ENCODE measurements around the gene POLR1A. TPM values are rescaled to one million over a fixed set of nuclear protein-coding genes. Genes with fewer than 3 reads are reported as not detected.

The POLR1A gene
- total and polyA plus RNA-seq, 9 donors, result 10.4 to 24.2 (median 17.9) TPM

DNA sequence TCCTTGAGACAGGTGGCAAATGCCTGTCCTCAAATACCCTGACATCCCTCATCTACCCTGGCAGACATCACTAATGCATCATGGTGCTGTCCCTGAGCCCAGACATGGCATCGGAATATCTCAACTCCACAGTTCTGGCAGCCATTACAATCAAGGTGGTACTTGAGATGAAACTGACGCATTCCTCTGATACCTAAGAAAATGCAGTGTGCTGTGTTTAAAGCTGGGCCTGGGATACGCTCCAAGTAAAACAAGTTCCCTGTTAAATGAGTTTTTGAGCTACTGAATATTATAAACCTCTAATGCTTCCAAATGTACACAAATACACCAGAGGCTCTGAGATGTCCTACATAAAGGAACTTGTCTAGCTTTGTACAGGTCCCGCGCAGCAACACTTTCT, 29.8 kb downstream of the POLR1A start:
- WGBS (ENCODE audit: insufficient coverage), result 100% methylated on average over 3 of the region's 5 CpGs
- H3K36me3 ChIP-seq (ENCODE audit: control insufficient read depth, insufficient read depth, low read length), result peaks cover 85% of the 10 kb centered on the region

DNA sequence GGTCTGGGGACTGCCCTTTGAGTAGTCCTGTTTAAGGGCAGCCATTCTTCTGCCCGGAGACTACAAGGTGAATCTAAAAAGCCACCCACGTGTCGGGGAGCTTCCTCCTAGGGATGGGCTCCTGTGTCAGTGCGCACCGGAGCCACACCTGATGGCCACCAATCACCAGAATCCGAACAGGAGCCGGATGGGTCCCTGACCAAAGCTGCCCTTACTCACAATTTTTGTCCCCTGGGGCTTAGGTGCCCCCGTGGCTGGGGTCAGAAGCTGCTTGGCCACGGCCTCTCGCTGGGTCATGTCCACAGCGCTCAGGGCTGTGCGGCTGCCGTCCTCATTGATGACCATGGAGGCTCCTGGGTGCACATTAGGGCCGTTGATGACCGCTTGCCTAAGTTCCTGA, 30.9 kb downstream of the POLR1A start:
- 94% methylated on average over 15 of the region's 15 CpGs for WGBS (ENCODE audit: insufficient coverage)
- H3K27me3 ChIP-seq (ENCODE audit: control insufficient read depth, insufficient read depth, low read length), result no peaks in the 10 kb centered on the region
- no peaks in the 10 kb centered on the region for H3K9me3 ChIP-seq (replicated peaks; ENCODE audit: control insufficient read depth, low read depth, low read length)
- no peak overlapping the region for H3K4me3 ChIP-seq (ENCODE audit: low read length)
- peaks cover 83% of the 10 kb centered on the region for H3K36me3 ChIP-seq (ENCODE audit: control insufficient read depth, insufficient read depth, low read length)
- H3K4me1 ChIP-seq (ENCODE audit: control insufficient read depth, insufficient read depth, low read length), result peaks cover 19% of the 10 kb centered on the region
- DNase-seq, result no peak
- H3K27ac ChIP-seq (ENCODE audit: low read length), result no peak overlapping the region

More for the DNA sequence above, 29.8 kb downstream of the POLR1A start:
- Histone ChIP-seq H3K9me3 (replicated peaks; ENCODE audit: control insufficient read depth, low read depth, low read length) (no peaks in the 10 kb centered on the region), H3K4me1 (ENCODE audit: control insufficient read depth, insufficient read depth, low read length) (peaks cover 28% of the 10 kb centered on the region), H3K27me3 (ENCODE audit: control insufficient read depth, insufficient read depth, low read length) (no peaks in the 10 kb centered on the region), H3K27ac (ENCODE audit: low read length) (no peak overlapping the region), H3K4me3 (ENCODE audit: low read length) (no peak overlapping the region)
- DNase-seq, result no peak

DNA sequence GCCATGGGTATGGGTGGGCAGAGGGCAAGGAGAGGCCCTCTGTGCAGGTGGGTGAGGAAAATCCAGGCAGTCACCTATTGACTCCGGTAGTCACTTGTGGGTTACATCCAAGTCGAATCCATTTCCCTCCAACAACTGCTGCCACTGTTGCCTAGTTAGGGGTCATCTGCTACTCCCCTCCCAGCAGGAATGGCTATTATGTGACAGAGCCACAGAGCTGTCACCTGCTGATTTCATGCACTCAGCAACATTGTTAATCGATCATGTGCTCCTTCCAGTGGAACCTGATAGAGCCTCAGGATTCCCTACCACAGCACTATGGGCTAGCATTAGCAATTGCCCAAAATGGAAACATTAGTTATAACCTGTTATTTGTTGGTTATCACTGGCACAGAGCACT, 31.4 kb downstream of the POLR1A start:
- no CpG with 5 or more reads among the region's 3 CpGs for WGBS (ENCODE audit: insufficient coverage)
- peaks cover 24% of the 10 kb centered on the region for H3K4me1 ChIP-seq (ENCODE audit: control insufficient read depth, insufficient read depth, low read length)
- H3K27me3 ChIP-seq (ENCODE audit: control insufficient read depth, insufficient read depth, low read length), result no peaks in the 10 kb centered on the region
- no peak overlapping the region for H3K4me3 ChIP-seq (ENCODE audit: low read length)
- no peaks in the 10 kb centered on the region for H3K9me3 ChIP-seq (replicated peaks; ENCODE audit: control insufficient read depth, low read depth, low read length)
- no peak overlapping the region for H3K27ac ChIP-seq (ENCODE audit: low read length)
- peaks cover 84% of the 10 kb centered on the region for H3K36me3 ChIP-seq (ENCODE audit: control insufficient read depth, insufficient read depth, low read length)
- DNase-seq, result no peak

DNA sequence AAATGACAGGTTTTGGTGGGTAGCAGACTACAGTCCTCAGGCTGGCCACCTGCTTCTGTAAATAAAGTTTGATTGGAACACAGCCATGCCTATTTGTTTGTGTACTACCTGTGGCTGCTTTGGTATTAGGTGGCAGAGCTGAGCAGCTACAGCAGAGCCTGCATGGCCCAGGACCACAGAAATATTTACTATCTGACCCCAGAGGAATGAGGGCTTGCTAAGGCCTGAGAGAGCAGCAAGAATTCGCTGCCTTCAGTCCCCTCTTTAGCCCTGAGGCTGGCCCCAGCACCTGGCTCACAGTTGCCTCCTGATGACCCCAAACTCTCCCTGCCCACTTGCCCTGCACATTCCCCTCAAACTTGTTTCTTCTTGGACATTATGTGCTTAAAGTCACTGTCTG, 32.5 kb downstream of the POLR1A start:
- 90% methylated on average over 1 of the region's 1 CpG for WGBS (ENCODE audit: insufficient coverage)

DNA sequence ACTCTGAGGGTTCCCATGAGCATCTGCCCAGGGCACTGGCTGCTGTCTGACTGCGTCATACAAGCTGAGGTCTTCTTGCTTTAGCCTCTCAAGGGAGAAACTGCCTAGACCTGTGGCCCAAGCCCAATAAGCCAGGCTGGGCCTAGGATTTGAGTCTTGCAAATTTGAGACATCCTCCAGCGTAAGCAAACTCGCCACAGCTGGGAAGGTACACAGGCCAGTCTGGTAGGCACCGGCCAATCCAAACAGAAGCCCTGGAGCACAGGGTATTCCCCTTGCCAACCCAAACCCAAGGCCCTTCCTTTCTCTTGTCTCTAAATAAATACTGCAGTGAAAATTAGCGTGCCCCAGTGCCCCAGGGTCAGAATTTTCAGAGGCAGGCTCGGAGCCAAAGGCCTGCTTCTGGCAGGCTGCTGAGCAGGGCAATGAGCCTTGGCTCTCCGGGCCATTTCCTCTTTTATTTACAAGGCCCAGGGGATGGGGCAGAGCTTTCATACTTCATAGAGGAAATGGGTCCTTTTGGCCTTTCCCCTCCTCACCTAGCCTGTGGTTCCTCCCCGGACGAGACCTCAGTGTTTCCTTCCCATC, 33.3 kb downstream of the POLR1A start:
- Histone ChIP-seq H3K4me3 (ENCODE audit: low read length) (no peak overlapping the region), H3K4me1 (ENCODE audit: control insufficient read depth, insufficient read depth, low read length) (peaks cover 37% of the 10 kb centered on the region), H3K27me3 (ENCODE audit: control insufficient read depth, insufficient read depth, low read length) (no peaks in the 10 kb centered on the region), H3K9me3 (replicated peaks; ENCODE audit: control insufficient read depth, low read depth, low read length) (no peaks in the 10 kb centered on the region), H3K36me3 (ENCODE audit: control insufficient read depth, insufficient read depth, low read length) (peaks cover 79% of the 10 kb centered on the region), H3K27ac (ENCODE audit: low read length) (peak overlapping the region; percentile 16)
- WGBS (ENCODE audit: insufficient coverage), result 44% methylated on average over 7 of the region's 9 CpGs
- DNase-seq, result peak; percentile 56

More for the DNA sequence above, 32.5 kb downstream of the POLR1A start:
- Histone ChIP-seq H3K9me3 (replicated peaks; ENCODE audit: control insufficient read depth, low read depth, low read length) (no peaks in the 10 kb centered on the region), H3K27ac (ENCODE audit: low read length) (no peak overlapping the region), H3K4me1 (ENCODE audit: control insufficient read depth, insufficient read depth, low read length) (peaks cover 35% of the 10 kb centered on the region), H3K36me3 (ENCODE audit: control insufficient read depth, insufficient read depth, low read length) (peaks cover 85% of the 10 kb centered on the region), H3K4me3 (ENCODE audit: low read length) (no peak overlapping the region), H3K27me3 (ENCODE audit: control insufficient read depth, insufficient read depth, low read length) (no peaks in the 10 kb centered on the region)
- DNase-seq, result no peak

DNA sequence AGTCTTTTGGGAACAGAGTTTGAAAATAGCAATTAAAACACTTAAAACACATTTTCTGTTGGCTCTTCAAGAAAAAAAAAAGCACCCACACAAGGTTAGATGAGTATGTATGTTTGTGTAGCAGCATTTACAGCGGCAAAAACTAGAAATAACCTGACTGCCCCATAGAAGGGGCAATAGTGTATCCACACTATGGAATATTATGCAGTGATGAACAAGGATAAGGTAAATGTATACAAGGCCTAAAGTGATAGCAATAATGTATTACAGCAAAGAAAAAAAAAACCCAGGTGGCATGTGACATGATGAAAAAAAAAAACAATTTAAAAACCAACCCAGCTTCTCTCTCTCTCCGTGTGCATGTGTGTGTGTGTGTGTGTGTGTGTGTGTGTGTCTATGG, 34.8 kb downstream of the POLR1A start:
- H3K27ac ChIP-seq (ENCODE audit: low read length), result no peak overlapping the region
- WGBS (ENCODE audit: insufficient coverage), result no CpG with 5 or more reads among the region's 2 CpGs
- no peak overlapping the region for H3K4me3 ChIP-seq (ENCODE audit: low read length)
- no peak for DNase-seq
- H3K4me1 ChIP-seq (ENCODE audit: control insufficient read depth, insufficient read depth, low read length), result peaks cover 39% of the 10 kb centered on the region
- no peaks in the 10 kb centered on the region for H3K27me3 ChIP-seq (ENCODE audit: control insufficient read depth, insufficient read depth, low read length)
- no peaks in the 10 kb centered on the region for H3K9me3 ChIP-seq (replicated peaks; ENCODE audit: control insufficient read depth, low read depth, low read length)
- peaks cover 69% of the 10 kb centered on the region for H3K36me3 ChIP-seq (ENCODE audit: control insufficient read depth, insufficient read depth, low read length)

DNA sequence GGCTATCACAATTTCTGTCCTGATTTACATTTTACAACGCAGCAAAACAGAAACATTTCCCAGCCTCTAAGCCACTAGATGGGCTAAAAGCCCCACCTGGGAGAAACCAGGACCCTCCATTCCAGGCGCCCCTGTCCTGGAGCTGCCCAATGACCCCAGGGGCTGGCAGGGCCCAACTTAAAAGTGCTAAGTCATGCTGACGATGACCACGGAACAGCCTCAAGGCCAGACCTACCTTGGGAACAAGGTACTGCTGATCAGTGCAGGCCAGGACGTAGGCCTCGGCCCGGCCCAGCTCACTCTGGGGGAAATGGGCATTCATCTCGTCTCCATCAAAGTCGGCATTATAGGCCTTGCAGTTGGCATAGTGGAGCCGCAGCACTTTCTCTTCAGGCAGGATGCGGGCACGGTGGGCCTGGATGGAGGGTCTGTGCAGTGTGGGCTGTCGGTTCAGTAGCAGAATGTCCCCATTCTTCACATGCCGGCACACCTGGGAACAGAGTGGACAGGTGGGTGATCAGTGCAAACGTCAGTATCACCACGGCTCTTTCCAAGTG, 35.8 kb downstream of the POLR1A start:
- no peak for DNase-seq
- no peak overlapping the region for H3K27ac ChIP-seq (ENCODE audit: low read length)
- peaks cover 71% of the 10 kb centered on the region for H3K36me3 ChIP-seq (ENCODE audit: control insufficient read depth, insufficient read depth, low read length)
- H3K4me1 ChIP-seq (ENCODE audit: control insufficient read depth, insufficient read depth, low read length), result peaks cover 43% of the 10 kb centered on the region
- H3K27me3 ChIP-seq (ENCODE audit: control insufficient read depth, insufficient read depth, low read length), result no peaks in the 10 kb centered on the region
- 95% methylated on average over 16 of the region's 16 CpGs for WGBS (ENCODE audit: insufficient coverage)
- H3K9me3 ChIP-seq (replicated peaks; ENCODE audit: control insufficient read depth, low read depth, low read length), result no peaks in the 10 kb centered on the region
- no peak overlapping the region for H3K4me3 ChIP-seq (ENCODE audit: low read length)

DNA sequence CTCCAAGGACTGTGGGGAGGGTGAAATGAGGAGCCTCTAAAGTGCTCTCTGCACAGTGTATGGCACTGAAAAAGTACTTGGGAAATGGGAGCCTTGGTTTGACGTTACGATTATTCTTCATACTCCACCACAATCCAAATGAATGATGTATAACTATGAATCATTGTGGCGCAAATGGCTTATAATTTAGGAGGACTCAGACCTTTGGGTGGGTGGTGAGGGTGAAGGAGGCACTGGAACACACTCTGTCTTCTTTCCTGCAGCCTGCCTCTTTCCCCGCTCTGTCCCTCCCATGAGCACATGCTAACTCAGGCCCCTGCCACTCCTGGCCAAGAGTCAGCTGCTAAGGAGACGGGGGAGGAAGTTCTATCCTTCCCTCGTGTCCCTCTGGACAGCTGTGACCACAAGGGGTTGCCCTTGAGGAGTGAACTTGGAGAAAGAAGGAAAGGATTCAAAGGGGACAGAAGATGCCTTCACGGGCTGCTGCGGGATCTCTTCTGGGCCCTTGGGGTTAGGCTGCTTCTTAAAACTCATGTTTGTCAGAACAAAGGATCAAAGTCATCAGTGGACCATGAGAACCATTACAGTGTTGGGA, 36.5 kb downstream of the POLR1A start:
- H3K36me3 ChIP-seq (ENCODE audit: control insufficient read depth, insufficient read depth, low read length), result peaks cover 69% of the 10 kb centered on the region
- DNase-seq, result peak; percentile 73
- H3K4me3 ChIP-seq (ENCODE audit: low read length), result no peak overlapping the region
- H3K27ac ChIP-seq (ENCODE audit: low read length), result no peak overlapping the region
- peaks cover 43% of the 10 kb centered on the region for H3K4me1 ChIP-seq (ENCODE audit: control insufficient read depth, insufficient read depth, low read length)
- WGBS (ENCODE audit: insufficient coverage), result 100% methylated on average over 1 of the region's 8 CpGs
- H3K9me3 ChIP-seq (replicated peaks; ENCODE audit: control insufficient read depth, low read depth, low read length), result no peaks in the 10 kb centered on the region
- H3K27me3 ChIP-seq (ENCODE audit: control insufficient read depth, insufficient read depth, low read length), result no peaks in the 10 kb centered on the region

DNA sequence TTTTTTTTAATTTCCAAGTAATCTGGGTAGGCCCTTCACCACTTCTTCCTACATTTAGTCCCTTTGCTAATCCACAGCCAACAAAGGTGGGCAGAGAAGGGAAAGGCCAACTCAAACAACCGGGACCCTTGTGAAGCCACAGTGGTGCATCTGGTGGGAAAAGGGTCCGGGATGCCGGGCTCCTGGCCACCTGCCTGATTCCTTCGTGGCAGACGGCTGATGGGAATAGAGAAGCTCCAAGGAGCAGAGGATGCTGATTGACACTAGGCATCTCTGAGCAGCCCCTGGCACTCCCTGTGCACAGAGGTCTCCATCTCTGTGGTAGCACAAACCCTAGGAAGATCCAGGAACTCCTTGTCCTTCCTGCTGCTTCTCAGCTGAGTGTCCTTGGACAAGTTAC, 37.0 kb downstream of the POLR1A start:
- peaks cover 69% of the 10 kb centered on the region for H3K36me3 ChIP-seq (ENCODE audit: control insufficient read depth, insufficient read depth, low read length)
- DNase-seq, result no peak
- H3K27me3 ChIP-seq (ENCODE audit: control insufficient read depth, insufficient read depth, low read length), result no peaks in the 10 kb centered on the region
- no peak overlapping the region for H3K4me3 ChIP-seq (ENCODE audit: low read length)
- 87% methylated on average over 5 of the region's 5 CpGs for WGBS (ENCODE audit: insufficient coverage)
- H3K4me1 ChIP-seq (ENCODE audit: control insufficient read depth, insufficient read depth, low read length), result peaks cover 43% of the 10 kb centered on the region
- H3K9me3 ChIP-seq (replicated peaks; ENCODE audit: control insufficient read depth, low read depth, low read length), result no peaks in the 10 kb centered on the region
- peak overlapping the region; percentile 37 for H3K27ac ChIP-seq (ENCODE audit: low read length)

DNA sequence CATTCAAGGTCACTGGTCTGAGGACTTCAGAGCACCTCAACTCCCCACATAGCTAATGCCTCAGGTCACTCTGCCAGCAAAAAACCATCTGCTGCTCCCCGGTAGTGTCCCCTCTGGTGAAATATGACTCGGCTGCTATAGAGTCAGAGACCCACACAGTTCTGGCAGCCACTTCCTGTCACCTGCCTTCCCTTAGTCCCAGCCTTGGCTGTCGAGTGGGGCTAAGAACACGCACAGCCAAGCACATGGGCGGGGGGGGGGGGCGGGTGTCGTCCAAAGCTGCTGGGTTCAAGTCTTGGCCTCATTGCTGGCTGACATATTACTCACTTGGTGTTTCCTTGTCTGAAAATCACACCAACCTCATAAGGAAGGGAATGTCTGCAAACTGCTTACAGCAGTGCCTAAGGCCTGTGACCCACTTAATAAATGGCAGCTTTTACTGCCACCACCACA, 37.5 kb downstream of the POLR1A start:
- peak; percentile 70 for DNase-seq
- Histone ChIP-seq H3K9me3 (replicated peaks; ENCODE audit: control insufficient read depth, low read depth, low read length) (peaks cover 2% of the 10 kb centered on the region), H3K4me1 (ENCODE audit: control insufficient read depth, insufficient read depth, low read length) (peaks cover 38% of the 10 kb centered on the region), H3K4me3 (ENCODE audit: low read length) (no peak overlapping the region), H3K27me3 (ENCODE audit: control insufficient read depth, insufficient read depth, low read length) (no peaks in the 10 kb centered on the region), H3K36me3 (ENCODE audit: control insufficient read depth, insufficient read depth, low read length) (peaks cover 64% of the 10 kb centered on the region), H3K27ac (ENCODE audit: low read length) (peak overlapping the region; percentile 37)
- WGBS (ENCODE audit: insufficient coverage), result 11% methylated on average over 2 of the region's 7 CpGs

All from muscle of leg (tissue), 11 donors.